Adrenal gland (tissue), 12 donors: ENCODE data around the gene TMPRSS4. TPM values are rescaled to one million over a fixed set of nuclear protein-coding genes. Genes with fewer than 3 reads are reported as not detected.

Experiments used
- DNase-seq, 7 donors: peaks; one replicate each; pipeline ENCODE4 v3.0.0-alpha.2; 2019 to 2020
- H3K27ac ChIP-seq, 5 donors: fragments of 200-600 bp; sonication (generic) in 4 of 5; 1 replicate in 3 of 5; 2 replicates in 2 of 5; pipeline versions ENCODE4 v1.5.1 to v1.8.0; 2016 to 2020; ENCODE audit warnings: mild to moderate bottlenecking in 1 of 5
- H3K27me3 ChIP-seq: fragments of 200-600 bp; 2 replicates; pipeline ENCODE4 v1.8.0; 2021
- H3K36me3 ChIP-seq, 2 donors: fragments of 200-600 bp; replicated peaks in 1 of 2; 1 replicate in 1 of 2; 2 replicates in 1 of 2; pipeline versions ENCODE4 v1.5.1 to v1.8.0; 2018 to 2022
- H3K4me1 ChIP-seq, 2 donors: fragments of 200-600 bp; replicated peaks in 1 of 2; 1 replicate in 1 of 2; 2 replicates in 1 of 2; pipeline versions ENCODE4 v1.5.1 to v1.8.0; 2018 to 2021
- H3K4me3 ChIP-seq, 4 donors: fragments of 200-600 bp; sonication (generic) in 3 of 4; one replicate each; pipeline ENCODE4 v1.5.1; 2016 to 2018
- H3K9me3 ChIP-seq, 3 donors: fragments of 200-600 bp; sonication (generic) in 1 of 3; replicated peaks in 1 of 3; 1 replicate in 2 of 3; 2 replicates in 1 of 3; pipeline versions ENCODE4 v1.5.1 to v1.8.0; 2016 to 2021
- CTCF ChIP-seq, 6 experiments: fragments of 450-650 bp in 4 of 6; fragments of 200-600 bp in 2 of 6; sonication (generic) in 1 of 6; IDR thresholded peaks; 1 replicate in 5 of 6; 2 replicates in 1 of 6; pipeline versions ENCODE4 v1.5.1 to v1.8.0; 2016 to 2021; ENCODE audit warnings: antibody characterized with exemption in 6 of 6, mild to moderate bottlenecking in 2 of 6, moderate library complexity in 1 of 6
- POLR2A ChIP-seq, 2 donors: fragments of 450-650 bp; IDR thresholded peaks; one replicate each; pipeline ENCODE4 v1.6.1; 2017; ENCODE audit warnings: antibody characterized with exemption in 2 of 2, mild to moderate bottlenecking in 2 of 2, moderate library complexity in 1 of 2
- WGBS, 4 donors: extraction: QIAGEN DNeasy Blood & Tissue Kit in 2 of 4; methylation state at CpG; one replicate each; pipeline versions ENCODE4 v1.1.5 to v1.1.7; 2013 to 2017; 5-methylcytosine and 5-hydroxymethylcytosine counted together
- intact Hi-C, 2 donors: fragments of 100-400 bp; cut with DNase I; formaldehyde crosslinking; loops; one replicate each; pipeline versions ENCODE4 v1.14.1 to v1.15.0; 2022 to 2023
- polyA plus RNA-seq, 3 donors: library from polyadenylated mRNA; stranded (reverse); fragments of 200-250 nt in 2 of 3; fragments of 350-450 nt in 1 of 3; fragmentation: Illumina TruSeq in 1 of 3; extraction: RNeasy Lipid Tissue Mini Kit (QIAGEN cat#74804) in 1 of 3; gene quantifications; one replicate each; pipeline ENCODE4 v1.2.3, GENCODE V29; 2013 to 2014
- total RNA-seq, 9 donors: library from RNA; depleted of rRNA in 4 of 9; stranded (reverse); fragments of >200 nt in 4 of 9; fragments of 120-200 nt in 1 of 9; fragmentation: NEBNext Ultra II Directional in 1 of 9; extraction: Animal tissue kit (Norgen Biotek cat#: 25700) in 1 of 9; gene quantifications; one replicate each; pipeline versions ENCODE4 v1.1.0 to v1.2.4, GENCODE V29; 2013 to 2023
- donor health status: healthy with polysubstance abuse.
- donor health status: Bipolar disorder and iron deficiency.
- donor health status: DM: yes; HTN: yes; CAD: no.
- donor health status: DM: no; HTN: no; CAD: no.
- donor health status: DM: no; HTN: no; CAD: no.
- donor health status: DM: yes; HTN: yes; CAD: no.

TMPRSS4 gene
- total and polyA plus RNA-seq, 12 donors, result 0.13 to 0.43 (median 0.27) TPM; not detected in 8

DNA sequence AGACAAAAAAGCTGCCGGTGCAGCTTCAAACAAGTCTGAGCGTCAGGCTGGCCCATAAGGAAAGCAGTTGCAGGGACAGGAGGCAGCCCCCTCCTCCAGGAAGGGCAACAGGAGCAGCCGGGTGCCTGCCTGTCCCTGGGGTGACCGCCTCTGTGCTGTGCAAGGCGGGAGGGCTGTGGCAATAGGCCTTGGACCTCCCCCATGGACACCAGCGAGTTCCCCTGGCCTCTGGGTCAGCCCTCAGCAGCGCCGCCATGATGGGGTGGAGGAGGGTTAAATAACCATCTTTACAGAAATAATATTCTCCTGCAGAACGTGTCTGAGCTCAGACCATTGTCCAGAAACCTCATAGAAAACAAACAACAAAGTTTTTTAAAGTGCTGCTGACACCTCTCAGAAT is 3.3 kb upstream of the TMPRSS4 start:
- no peak for DNase-seq
- H3K9me3 ChIP-seq, result no peaks in the 10 kb centered on the region
- H3K27me3 ChIP-seq, result no peaks in the 10 kb centered on the region
- H3K4me1 ChIP-seq, result no peaks in the 10 kb centered on the region
- 82 to 87% (median 86%) methylated on average over 6 to 9 of the region's 9 CpGs for WGBS, 4 donors
- no peak overlapping the region for H3K27ac ChIP-seq
- TF ChIP-seq POLR2A (IDR thresholded peaks at IDR 0.05), result no peak
- no peak for TF ChIP-seq CTCF (IDR thresholded peaks at IDR 0.05)
- no peak overlapping the region for H3K4me3 ChIP-seq
- H3K36me3 ChIP-seq, result no peaks in the 10 kb centered on the region
- intact Hi-C loops, result no loop called here

GRCh38 chr11:118074091-118074685 is 2.7 kb upstream of the TMPRSS4 start:
- TF ChIP-seq POLR2A (IDR thresholded peaks at IDR 0.05) (no peak), CTCF (IDR thresholded peaks at IDR 0.05) (no peak)
- H3K27me3 ChIP-seq, result no peaks in the 10 kb centered on the region
- WGBS, 4 donors, result 79 to 86% (median 82%) methylated on average over 11 of the region's 11 CpGs
- H3K4me1 ChIP-seq, result no peaks in the 10 kb centered on the region
- H3K4me3 ChIP-seq, result no peak overlapping the region
- H3K9me3 ChIP-seq, result no peaks in the 10 kb centered on the region
- DNase-seq, result no peak
- no peak overlapping the region for H3K27ac ChIP-seq
- intact Hi-C loops, result no loop called here
- no peaks in the 10 kb centered on the region for H3K36me3 ChIP-seq

- 66 to 80% (median 71%) methylated on average over 1 to 2 of the region's 2 CpGs for WGBS, 4 donors
- DNase-seq, result no peak
- TF ChIP-seq CTCF (IDR thresholded peaks at IDR 0.05) (no peak), POLR2A (IDR thresholded peaks at IDR 0.05) (no peak)
- H3K4me3 ChIP-seq, result no peak overlapping the region
- no peaks in the 10 kb centered on the region for H3K9me3 ChIP-seq
- no peak overlapping the region for H3K27ac ChIP-seq
- no peaks in the 10 kb centered on the region for H3K36me3 ChIP-seq
- H3K27me3 ChIP-seq, result no peaks in the 10 kb centered on the region
- no peaks in the 10 kb centered on the region for H3K4me1 ChIP-seq
- intact Hi-C loops, result no loop called here
These were observed 2.1 kb upstream of the TMPRSS4 start for GRCh38 chr11:118074785-118075184.

DNA sequence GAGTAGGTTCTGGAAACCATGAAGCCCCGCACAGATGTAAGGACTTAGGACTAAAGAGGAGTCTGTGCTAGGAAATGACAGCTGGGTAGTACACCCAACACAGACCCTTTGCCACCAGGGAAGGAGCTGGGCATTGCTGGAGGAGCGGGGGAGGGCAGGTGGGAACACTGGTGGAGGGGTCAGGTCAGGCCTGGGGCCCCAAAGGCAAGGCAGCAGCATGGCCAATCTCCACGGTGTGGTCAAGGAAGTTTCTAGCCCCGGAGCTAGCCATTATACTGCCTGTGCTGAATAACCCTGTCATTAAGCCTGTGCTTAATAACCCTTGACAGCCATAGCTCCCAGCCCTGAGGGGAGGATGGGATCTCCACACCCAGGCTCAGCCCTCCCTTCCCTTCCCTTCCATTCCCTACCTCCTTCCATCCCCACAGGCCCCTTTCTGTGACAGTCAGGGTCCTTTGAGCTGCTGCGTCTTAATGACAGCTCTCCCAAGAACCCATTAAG is 2.1 kb downstream of the TMPRSS4 start:
- intact Hi-C loops, result no loop called here
- no peaks in the 10 kb centered on the region for H3K36me3 ChIP-seq
- no peak overlapping the region for H3K27ac ChIP-seq
- 73 to 82% (median 79%) methylated on average over 3 to 5 of the region's 5 CpGs for WGBS, 4 donors
- H3K4me1 ChIP-seq, result peaks cover 4 to 15% of the 10 kb centered on the region in 2 donors
- no peaks in the 10 kb centered on the region for H3K27me3 ChIP-seq
- no peak for DNase-seq
- no peaks in the 10 kb centered on the region for H3K9me3 ChIP-seq
- TF ChIP-seq POLR2A (IDR thresholded peaks at IDR 0.05), result no peak
- no peak overlapping the region for H3K4me3 ChIP-seq

GRCh38 chr11:118079491-118079890 is 2.6 kb downstream of the TMPRSS4 start:
- TF ChIP-seq POLR2A (IDR thresholded peaks at IDR 0.05) (no peak), CTCF (IDR thresholded peaks at IDR 0.05) (no peak)
- Histone ChIP-seq H3K4me3 (no peak overlapping the region), H3K9me3 (no peaks in the 10 kb centered on the region), H3K36me3 (no peaks in the 10 kb centered on the region), H3K27ac (no peak overlapping the region), H3K4me1 (peaks cover 4 to 20% of the 10 kb centered on the region in 2 donors), H3K27me3 (no peaks in the 10 kb centered on the region)
- WGBS, 4 donors, result 68 to 87% (median 78%) methylated on average over 7 to 10 of the region's 10 CpGs
- DNase-seq, result no peak
- intact Hi-C loops, result no loop called here
